ENCODE data around the gene DPYSL4. TPM values are rescaled to one million over a fixed set of nuclear protein-coding genes. Genes with fewer than 3 reads are reported as not detected.
A peak's percentile ranks its signal among the peaks of the same experiment; 100 is the strongest.

The DPYSL4 gene
- total RNA-seq, 6 experiments from 2014 or later = 0.24 to 0.31 (median 0.25) TPM; not detected in 3

DNA sequence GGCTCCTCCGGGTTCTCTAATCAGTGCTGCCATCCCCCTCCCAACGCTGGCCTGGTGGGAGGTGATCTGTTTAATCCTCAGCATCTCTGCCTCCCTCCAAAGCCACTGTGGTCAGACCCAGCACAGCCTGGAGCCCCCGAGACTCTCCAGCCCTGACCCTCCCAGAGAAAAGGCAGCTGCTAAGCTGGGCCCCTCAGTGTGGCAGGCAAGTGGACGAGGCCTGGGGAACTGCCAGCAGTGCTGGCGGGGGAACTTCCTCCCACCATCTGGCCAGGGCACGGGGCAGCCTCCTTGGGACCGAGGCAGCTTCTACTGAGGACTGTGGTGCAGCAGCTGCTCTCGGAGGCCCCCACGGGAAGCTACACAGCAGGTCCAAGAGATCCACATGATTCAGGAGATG is 51.1 kb downstream of the DPYSL4 start:
- H3K9me3 ChIP-seq = no peaks in the 10 kb centered on the region
- intact Hi-C loops (cut with DNase I) = no loop called here
- H3K4me1 ChIP-seq = no peaks in the 10 kb centered on the region
- H3K36me3 ChIP-seq = no peaks in the 10 kb centered on the region
- H3K27ac ChIP-seq = no peak overlapping the region
- 50% methylated on average over 2 of the region's 9 CpGs for WGBS (ENCODE audit: insufficient coverage, low coverage, low lambda C conversion rate, missing lambda C conversion rate)
- no peak for ATAC-seq
- H3K4me3 ChIP-seq = no peak overlapping the region
- no peak for DNase-seq
- no peaks in the 10 kb centered on the region for H3K27me3 ChIP-seq
- TF ChIP-seq, protein P1, sequence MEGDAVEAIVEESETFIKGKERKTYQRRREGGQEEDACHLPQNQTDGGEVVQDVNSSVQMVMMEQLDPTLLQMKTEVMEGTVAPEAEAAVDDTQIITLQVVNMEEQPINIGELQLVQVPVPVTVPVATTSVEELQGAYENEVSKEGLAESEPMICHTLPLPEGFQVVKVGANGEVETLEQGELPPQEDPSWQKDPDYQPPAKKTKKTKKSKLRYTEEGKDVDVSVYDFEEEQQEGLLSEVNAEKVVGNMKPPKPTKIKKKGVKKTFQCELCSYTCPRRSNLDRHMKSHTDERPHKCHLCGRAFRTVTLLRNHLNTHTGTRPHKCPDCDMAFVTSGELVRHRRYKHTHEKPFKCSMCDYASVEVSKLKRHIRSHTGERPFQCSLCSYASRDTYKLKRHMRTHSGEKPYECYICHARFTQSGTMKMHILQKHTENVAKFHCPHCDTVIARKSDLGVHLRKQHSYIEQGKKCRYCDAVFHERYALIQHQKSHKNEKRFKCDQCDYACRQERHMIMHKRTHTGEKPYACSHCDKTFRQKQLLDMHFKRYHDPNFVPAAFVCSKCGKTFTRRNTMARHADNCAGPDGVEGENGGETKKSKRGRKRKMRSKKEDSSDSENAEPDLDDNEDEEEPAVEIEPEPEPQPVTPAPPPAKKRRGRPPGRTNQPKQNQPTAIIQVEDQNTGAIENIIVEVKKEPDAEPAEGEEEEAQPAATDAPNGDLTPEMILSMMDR (IDR thresholded peaks at IDR 0.05) = no peak
- no peak for TF ChIP-seq POLR2A (IDR thresholded peaks at IDR 0.05)

DNA sequence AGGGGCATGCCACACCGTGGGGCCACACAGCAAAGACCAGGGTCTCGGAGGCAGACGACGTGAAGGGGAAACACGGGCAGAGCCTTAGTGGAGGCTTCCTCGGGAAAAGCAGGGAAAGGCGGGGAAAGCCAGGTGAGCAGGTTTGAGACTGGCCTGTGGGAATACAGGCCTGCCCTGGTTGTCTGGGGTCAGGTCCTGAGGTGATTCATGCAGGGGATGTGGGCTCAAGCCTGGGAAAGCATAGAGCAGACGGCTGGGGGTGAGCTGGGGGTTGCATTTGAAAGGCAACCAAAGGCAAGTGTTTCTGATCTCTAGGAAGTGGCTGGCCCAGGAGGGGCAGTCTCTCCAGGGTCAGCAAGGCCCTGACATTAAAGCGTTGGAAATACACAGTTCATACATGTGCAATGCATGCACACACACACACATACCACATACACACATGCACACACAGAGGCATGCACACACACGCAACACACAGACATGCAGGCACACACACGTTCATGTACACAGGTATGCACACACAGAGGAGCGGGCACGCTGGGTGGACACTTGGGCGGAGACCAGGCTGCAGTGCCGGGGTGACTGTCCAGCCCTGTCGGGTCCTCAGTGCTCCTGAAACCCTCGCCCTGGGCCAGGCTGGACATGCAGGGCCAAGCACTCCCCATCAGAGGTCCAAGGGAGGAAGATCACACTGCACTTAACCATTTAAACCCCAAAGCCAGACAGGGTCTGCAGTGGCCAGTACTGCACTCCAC is 51.8 kb downstream of the DPYSL4 start:
- ATAC-seq (no peak), DNase-seq (no peak)
- no peak for TF ChIP-seq POLR2A (IDR thresholded peaks at IDR 0.05)
- TF ChIP-seq, protein P1 (IDR thresholded peaks at IDR 0.05) = no peak

DNA sequence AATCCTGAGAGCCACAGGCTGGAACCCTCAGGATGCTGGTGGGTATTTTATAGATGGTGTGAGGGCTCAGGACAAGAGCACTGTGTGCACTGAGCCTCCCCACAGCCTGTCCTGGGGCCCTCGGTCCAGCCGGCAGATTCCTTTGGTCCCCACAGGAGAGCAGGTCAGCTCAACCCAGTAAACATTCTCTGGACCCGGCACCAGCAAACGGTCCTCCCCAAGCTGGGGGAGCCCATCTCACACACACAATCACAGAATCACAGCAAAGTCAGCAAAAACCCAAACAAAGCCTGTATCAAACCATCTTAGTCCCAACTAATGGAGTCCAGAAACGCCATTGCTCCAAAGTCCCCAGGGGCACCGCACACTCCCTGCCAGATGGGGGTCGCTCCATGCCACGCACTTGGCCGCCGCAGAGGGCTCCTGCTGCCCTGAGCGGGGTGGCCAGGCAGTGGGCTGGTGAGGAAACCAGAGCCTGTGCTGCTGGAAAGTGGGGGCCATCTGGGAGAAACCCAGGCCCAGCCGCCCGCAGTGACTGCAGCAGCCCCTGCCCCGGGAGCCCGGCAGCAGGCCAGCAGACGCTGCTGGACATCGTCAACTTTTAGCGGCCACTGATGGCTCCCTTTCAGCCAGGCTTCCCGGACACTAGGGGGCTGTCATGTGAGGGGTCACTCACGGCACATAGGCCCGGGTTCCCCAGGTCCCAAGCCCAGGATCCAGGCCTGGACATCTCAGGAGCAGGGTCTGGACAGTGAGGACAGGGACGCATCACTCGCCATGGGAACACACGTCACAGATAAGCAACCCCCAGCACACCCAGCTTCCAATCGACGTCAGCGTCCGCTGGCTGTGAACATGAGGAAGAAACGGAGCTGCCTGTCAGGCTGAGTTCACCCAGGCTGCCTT is 52.6 kb downstream of the DPYSL4 start:
- H3K4me3 ChIP-seq = no peak overlapping the region
- ATAC-seq = peak in 2 of 4 donors; percentile 41 to 48
- DNase-seq = no peak
- WGBS (ENCODE audit: insufficient coverage, low coverage, low lambda C conversion rate, missing lambda C conversion rate) = no CpG with 5 or more reads among the region's 29 CpGs
- no peaks in the 10 kb centered on the region for H3K36me3 ChIP-seq
- H3K27me3 ChIP-seq = no peaks in the 10 kb centered on the region
- no peaks in the 10 kb centered on the region for H3K4me1 ChIP-seq
- no peak for TF ChIP-seq POLR2A (IDR thresholded peaks at IDR 0.05)
- TF ChIP-seq, protein P1 (IDR thresholded peaks at IDR 0.05) = no peak
- no peak overlapping the region for H3K27ac ChIP-seq
- no peaks in the 10 kb centered on the region for H3K9me3 ChIP-seq
- intact Hi-C loops (cut with DNase I) = no loop called here

More for the DNA sequence above, 51.8 kb downstream of the DPYSL4 start:
- H3K4me3 ChIP-seq = no peak overlapping the region
- no peaks in the 10 kb centered on the region for H3K4me1 ChIP-seq
- no peaks in the 10 kb centered on the region for H3K9me3 ChIP-seq
- no peaks in the 10 kb centered on the region for H3K27me3 ChIP-seq
- 68% methylated on average over 8 of the region's 17 CpGs for WGBS (ENCODE audit: insufficient coverage, low coverage, low lambda C conversion rate, missing lambda C conversion rate)
- intact Hi-C loops (cut with DNase I) = no loop called here
- no peak overlapping the region for H3K27ac ChIP-seq
- H3K36me3 ChIP-seq = no peaks in the 10 kb centered on the region

DNA sequence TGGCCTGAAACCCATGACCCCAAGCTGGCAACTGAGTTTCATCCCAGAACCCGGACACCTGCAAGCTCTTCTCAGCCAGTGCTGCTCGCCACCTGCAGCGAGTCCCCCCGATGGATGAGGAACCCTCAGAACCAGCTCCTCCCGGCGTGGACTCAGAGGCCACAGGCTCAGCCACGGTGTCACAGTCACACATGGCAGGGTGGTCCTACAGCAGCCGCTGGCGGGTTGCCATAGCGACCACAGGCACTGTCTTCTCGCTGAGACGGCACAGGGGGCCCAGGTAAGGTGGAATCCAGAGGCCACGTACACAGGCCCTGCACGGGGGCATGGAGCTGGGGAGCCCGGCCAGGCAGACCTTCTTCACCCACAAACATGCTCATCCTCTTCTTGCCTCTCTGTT is 53.4 kb downstream of the DPYSL4 start:
- Histone ChIP-seq H3K9me3 (no peaks in the 10 kb centered on the region), H3K4me1 (no peaks in the 10 kb centered on the region), H3K27me3 (no peaks in the 10 kb centered on the region), H3K4me3 (no peak overlapping the region), H3K36me3 (no peaks in the 10 kb centered on the region), H3K27ac (no peak overlapping the region)
- DNase-seq = no peak
- intact Hi-C loops (cut with DNase I) = no loop called here
- 78% methylated on average over 9 of the region's 15 CpGs for WGBS (ENCODE audit: insufficient coverage, low coverage, low lambda C conversion rate, missing lambda C conversion rate)
- ATAC-seq = no peak
- no peak for TF ChIP-seq POLR2A (IDR thresholded peaks at IDR 0.05)
- TF ChIP-seq, protein P1 (IDR thresholded peaks at IDR 0.05) = no peak

All from right lobe of liver (tissue), 6 donors.